ENCODE measurements around the gene ILF3.

The ILF3 gene

DNA sequence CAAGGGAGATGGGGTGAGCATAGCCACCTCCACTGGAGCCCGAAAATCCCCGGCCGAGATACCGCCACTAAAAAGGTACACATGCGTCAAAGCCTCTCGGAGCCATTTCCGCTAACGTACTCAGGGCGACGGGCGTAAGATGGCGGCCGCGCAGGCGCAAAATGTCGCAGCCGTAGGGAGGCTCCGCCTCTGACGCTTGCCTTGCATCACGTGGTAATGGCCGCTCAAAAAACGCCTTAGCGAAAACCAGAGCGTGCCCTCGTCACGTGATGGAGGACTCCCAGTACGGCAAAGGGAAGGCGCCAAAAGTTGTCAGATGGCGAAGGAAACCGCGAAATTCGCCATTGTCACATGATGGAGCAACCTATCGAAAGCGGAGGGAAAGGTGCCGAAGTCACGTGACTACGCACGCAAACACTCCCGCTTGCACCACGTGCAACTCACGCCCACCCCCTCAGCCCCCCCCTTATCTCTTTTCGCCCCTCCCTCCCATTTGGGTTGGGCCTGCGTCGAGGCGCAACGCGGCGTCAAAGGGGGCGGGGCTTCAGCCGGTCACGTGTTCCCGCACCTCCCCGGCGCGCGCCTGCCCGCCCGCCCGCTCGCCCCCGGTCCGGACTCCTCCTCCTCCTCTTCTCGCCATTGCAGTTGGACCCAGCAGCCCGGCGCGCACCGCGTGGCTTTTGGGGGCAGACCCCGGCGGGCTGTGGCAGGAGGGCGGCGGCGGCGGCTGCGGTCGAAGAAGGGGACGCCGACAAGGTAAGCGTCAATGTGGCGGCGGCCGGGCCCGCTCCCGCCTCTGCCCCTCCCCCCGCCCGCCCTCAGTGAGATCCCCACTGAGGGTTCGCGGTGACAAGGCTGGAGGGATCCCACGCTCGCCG, at the start of gene ILF3:
TSS of gene ILF3 (plus strand) at position 615 of the 878 bp plus-strand sequence. CDS start 16,260 bp downstream, outside the sequence.
- peak; percentile 100 for DNase-seq

DNA sequence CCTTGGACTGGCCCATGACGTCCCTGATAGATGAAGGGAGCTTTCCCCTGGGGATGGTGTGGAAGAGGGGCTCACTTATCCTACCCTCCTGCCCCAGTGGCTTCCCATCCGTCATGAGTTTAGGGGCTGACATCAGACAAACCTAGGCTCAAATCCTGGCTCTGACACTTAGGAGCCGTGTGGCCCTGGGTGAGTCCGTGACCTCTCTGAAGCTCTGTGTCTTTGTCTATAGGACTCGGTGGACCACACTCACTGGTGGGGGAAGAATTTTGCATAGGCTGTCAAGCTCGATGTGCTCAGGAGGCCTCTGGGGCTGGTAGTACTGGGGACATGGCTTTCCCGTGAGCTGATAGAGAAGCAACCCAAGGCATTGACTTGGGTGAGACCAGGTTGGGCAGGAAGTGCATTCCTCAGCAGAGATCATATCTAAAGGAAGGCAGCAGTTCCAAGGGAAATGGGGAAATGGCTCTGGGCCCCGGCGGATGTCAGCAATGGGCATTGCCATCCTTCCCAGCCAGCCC, 49.6 kb upstream of the ILF3 start:
- DNase-seq, result no peak

DNA sequence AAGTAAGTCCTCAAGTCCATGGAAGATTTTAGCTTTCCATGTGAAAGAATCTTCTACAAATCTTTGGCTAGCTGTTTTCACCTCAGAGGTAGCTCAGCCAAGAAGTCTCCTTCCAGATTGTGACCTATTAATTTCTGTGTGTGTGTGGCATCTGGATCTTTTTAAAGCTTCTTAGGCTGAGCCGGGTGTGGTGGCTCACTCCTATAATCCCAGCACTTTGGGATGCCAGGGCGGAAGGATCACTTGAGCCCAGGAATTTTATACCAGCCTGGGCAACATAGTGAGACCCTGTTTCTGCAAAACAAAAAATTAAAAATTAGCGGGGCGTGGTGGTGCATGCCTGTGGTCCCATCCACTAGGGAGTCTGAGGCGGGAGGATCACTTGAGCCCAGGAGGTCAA, 42.2 kb upstream of the ILF3 start:
- DNase-seq, result no peak

DNA sequence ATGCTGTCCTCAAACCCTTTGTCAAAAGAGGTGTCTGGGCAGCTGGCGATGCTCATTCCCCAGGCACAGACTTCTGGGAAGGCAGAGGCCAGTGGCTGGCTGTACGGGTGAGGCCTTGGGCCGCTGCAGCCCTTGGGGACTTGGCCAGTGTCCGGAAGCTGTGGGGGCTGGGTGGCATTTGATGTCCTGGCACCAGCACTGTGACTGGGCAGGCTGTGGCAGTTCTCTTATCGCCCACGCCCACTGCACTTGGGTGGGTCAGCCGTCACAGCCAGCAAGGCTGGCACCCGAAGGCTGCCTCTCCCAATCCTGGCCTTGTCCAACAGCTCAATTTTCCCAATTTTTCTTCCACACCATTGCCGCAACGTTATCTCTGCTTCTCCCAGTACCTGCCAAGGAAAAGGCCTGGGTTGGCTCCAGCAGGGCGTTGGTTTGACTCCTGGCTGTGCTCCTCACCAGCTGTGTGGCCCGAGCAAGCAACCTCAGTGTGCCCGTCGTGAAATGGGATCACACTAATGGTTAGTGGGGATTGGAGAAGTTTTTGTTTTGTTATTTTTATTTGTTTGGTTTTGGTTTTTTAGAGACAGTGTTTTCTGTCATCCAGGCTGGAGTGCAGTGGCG, 41.5 kb upstream of the ILF3 start:
- no peak for DNase-seq

DNA sequence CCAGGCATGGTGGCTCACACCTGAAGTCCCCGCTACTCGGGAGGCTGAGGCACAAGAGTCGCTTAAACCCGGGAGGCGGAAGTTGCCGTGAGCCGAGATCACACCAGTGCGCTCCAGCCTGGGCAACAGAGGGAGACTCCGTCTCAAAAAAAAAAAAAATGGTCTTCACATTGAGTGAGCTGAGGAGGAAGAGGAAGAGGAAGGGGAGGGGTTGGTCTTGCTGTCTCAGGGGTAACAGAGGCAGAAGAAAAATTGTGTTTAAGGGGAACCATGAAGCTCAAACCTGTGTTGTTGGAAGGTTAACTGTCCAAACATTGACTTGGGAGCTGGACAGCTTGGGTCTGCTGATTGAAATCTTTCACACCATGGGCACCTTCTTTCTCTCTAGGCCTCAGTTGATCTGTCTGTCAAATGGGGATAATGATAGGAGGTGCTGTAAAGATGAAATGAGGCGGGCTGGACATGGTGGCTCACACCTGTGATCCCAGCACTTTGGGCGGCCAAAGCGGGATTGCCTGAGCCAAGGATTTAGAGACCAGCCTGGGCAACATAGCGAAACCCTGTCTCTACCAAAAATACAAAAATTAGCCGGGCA, 38.6 kb upstream of the ILF3 start:
- no peak for DNase-seq

DNA sequence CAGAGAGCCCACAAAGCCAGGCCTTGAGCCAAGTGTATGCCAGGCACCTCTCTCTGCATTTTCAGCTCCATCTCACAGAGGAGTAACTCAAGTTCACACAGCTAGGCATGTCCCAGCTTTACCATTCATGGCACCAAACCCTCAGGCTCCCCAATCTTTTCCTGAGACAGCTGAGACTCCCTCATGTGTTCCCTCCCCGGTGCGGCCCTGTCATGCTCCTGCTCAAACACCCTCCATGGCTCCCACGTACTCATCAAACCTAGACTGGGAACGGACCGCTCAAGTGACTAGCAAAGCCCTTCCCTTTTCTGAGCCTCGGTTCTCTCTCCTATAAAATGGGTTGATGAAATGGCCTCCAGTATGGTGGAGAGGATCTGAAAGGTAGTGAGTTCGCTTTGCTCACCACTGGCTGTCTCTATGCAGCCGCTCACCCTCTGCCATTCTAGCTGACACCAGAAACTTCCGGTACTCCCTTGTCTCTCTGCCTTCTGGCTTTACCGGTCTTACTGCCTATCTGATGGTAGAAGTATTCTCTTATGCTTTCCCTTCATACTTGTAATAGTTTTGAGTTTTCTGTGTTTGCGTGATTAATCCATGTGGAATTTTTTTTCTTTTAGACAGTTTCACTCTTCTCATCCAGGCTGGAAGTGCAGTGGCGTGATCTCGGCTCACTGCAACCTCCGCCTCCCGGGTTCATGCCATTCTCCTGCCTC, 36.6 kb upstream of the ILF3 start:
- DNase-seq, result no peak

DNA sequence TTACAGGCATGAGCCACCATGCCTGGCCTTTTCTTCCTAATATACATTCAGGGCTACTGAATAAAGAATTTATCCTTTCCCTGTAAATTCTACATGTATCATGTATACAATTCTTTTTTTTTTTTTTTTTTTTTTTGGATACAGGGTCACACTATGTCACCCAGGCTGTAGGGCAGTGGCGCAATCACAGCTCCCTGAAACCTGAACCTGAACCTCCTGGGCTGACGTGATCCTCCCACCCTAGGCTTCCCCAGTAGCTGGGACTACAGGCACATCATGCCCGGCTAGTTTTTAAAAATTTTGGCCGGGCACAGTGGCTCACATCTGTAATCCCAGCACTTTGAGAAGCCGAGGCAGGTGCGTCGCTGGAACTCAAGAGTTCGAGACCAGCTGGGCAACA, 35.3 kb upstream of the ILF3 start:
- DNase-seq, result no peak

DNA sequence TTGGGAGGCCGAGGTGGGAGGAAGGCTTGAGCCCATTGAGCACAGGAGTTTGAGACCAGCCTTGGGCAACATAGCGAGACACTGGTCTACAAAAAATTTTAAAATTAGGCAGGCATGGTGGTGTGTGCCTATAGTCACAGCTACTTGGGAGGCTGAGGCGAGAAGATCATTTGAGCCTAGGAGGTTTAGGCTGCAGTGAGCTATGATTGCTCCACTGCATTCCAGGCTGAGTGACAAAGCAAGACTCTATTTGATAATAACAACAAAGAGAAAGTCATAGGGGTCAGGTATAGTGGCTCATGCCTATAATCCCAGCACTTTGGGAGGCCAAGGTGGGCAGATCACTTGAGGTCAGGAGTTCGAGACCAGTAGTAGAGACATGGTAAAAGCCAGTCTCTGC, 33.4 kb upstream of the ILF3 start:
- no peak for DNase-seq

DNA sequence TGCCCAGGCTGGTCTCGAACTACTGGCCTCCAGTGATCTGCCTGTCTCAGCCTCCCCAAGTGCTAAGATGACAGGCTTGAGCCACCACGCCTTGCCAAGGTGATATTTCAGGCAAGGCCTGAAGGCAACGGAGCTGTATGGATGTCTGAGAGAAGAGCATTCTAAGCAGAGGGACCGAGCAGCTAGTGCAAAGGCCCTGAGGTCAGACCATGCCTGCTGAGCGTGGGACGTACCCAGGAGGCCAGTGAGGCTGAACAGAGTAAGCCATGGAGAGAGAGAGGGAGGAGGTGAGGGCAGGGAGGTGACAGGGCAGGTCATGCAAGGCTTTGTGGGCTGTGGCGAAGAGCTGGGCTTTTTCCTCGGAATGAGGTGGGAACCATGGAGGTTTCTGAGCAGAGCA, 32.2 kb upstream of the ILF3 start:
- no peak for DNase-seq

DNA sequence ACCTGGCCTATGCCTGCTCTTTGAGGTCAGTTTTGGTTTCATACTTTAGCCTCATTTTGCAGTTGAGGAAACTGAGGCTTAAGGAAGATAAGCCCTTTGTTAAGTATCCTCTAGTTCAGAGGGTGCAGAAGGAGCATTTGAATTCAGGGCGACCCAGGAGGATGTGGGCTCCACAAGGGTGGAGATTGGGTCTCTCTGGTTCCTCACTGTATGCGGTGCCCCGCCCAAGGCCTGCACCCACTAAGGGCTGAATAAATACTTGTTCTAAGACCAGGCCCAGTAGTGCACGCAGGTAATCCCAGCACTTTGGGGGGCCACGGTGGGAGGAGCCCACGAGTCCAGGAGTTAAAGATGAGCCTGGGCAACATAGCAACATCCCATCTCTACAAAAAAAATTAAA, 29.6 kb upstream of the ILF3 start:
- no peak for DNase-seq

DNA sequence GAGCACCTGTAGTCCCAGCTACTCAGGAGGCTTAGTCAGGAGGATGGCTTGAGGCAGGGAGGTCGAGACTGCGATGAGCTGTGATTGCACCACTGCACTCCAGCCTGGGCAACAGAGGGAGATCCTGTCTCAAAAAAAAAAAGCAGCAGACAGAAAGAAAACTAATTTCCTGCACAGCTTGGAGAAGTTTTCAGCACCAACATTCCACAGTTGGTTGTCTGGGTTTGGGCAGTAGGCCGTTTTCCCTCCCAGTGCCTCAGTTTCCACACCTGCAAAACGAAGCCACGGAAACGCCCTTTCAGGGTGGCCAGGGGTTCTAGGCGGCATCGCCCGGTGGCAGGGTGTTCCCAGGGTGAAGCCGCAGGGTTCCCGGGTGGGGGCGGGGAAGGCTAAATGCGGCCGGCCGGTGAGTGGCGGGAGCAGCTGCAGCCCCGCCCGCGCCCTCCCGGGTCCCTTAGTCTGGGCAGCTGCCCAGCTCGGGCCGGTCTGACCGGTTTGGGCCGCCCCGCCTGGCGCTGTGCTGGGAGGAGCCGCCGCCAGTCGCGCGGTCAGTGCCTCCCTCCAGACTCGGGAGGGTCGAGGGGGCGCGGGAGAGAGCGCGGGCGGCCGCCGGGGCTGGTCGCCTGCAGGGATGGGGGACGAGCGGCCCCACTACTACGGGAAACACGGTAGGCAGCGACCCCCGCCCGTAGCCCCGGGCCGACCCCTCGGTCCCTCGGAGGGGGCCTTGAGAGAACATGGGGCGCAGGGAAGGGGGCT, 29.0 kb upstream of the ILF3 start, which contains the start of gene SLC44A2:
TSS of gene SLC44A2 (plus strand) at position 551 of the 759 bp plus-strand sequence. CDS start at position 632, 81 bp downstream.
- no peak for DNase-seq

DNA sequence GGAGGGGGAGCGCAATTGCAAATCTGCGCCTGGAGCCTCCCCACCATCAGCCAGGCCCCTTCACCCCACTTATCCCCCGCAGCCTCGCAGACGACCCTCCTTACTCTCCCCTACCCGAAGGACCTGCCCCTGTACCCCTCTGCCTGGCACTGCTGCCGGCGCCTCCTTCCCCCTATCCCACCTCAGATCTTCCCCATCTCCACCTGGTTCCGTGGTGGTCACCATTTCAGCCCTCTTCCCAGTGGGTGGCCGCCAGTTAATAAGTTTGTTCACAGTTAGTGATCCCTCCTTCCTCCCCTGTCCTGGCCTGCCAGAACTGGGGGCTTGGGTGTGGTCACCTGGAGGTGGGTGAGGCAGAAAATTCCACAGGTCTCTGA, 28.4 kb upstream of the ILF3 start:
- DNase-seq, result no peak

DNA sequence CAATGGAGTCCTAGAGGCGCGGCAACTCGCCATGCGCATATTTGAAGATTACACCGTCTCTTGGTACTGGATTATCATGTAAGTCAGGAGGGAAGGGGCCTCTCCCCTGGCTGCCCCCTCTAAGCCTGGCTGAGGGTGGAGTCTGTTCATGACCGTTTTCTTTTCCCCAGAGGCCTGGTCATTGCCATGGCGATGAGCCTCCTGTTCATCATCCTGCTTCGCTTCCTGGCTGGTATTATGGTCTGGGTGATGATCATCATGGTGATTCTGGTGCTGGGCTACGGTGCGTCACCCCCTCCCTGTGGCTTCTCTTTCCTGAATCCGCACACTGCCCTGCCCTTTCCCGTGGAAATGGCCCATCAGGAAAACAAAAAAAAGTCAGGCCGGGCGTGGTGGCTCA, 22.3 kb upstream of the ILF3 start:
- no peak for DNase-seq

DNA sequence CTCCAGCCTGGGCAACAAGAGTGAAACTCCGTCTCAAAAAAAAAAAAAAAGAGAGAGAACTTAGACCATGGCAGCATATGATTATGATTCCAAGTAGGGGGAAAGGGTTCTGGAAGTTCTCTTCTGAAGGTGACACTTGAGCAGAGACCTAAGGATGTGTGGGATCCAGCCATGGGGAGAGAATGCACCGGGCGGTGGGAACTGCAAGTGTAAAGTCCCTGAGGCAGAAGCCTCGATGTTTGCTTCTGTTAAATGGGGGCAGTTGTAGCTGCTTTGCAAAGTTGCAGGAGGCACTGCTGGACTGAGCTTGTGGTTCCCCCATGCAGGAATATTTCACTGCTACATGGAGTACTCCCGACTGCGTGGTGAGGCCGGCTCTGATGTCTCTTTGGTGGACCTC, 19.7 kb upstream of the ILF3 start:
- DNase-seq, result no peak

DNA sequence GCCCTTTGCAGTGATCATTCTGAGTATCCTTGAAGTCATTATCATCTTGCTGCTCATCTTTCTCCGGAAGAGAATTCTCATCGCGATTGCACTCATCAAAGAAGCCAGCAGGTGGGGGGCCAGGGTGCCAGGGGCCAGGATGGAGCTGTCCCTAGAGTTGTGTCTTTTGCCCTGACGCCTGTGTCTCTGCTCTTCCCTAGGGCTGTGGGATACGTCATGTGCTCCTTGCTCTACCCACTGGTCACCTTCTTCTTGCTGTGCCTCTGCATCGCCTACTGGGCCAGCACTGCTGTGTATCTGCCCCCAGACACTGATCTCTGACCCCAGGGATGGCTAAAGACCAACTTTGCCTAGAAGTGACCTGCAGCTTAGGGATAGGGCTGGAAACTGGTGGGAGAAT, 19.2 kb upstream of the ILF3 start:
- DNase-seq, result no peak

DNA sequence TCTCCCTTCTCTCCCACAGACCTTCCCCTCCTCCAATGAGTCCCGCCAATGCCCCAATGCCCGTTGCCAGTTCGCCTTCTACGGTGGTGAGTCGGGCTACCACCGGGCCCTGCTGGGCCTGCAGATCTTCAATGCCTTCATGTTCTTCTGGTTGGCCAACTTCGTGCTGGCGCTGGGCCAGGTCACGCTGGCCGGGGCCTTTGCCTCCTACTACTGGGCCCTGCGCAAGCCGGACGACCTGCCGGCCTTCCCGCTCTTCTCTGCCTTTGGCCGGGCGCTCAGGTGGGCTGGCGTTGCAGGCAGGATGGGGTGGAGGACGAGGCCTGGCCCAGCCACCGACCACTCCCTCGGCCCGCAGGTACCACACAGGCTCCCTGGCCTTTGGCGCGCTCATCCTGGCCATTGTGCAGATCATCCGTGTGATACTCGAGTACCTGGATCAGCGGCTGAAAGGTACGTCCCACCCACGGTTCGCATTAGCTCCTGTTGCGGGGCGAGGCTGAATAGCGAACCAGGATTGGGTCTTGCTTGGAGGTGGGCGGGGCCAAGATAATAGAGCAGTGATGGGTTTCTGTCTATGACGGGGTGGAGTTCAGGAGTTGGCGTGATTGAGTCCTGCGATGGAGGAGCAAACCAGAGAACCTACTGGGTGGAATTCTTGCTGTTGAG, 17.7 kb upstream of the ILF3 start:
- no peak for DNase-seq

DNA sequence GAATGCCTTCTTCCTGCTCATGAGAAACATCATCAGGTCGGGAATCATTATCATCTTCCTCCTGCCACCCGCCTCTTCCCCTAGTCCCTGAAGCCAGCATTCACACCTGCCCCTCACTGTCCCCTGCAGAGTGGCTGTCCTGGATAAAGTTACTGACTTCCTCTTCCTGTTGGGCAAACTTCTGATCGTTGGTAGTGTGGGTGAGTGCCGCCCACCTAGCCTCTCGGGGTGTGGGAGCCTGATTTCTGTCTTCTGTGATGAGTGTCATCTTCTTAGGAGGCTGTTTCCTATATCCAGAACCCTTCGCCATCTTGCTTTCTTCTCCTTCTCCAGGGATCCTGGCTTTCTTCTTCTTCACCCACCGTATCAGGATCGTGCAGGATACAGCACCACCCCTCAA, 16.3 kb upstream of the ILF3 start:
- no peak for DNase-seq

DNA sequence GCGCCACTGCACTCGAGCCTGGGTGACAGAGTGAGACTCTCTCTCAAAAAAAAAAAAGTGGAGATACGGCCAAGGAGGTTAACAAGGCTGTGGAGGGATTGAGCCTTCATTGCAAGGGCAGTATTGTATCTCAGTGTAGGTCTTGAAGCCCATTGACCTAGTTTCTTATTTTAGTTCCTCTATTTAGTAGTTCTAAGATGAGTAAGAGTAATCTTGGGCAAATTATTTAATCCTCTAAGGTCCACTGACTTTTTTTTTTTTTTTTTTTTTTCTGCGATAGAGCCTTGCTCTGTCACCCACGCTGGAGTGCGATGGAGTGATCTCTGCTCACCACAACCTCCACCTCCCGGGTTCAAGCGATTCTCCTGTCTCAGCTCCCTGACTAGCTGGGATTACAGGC, 14.3 kb upstream of the ILF3 start:
- DNase-seq, result no peak

DNA sequence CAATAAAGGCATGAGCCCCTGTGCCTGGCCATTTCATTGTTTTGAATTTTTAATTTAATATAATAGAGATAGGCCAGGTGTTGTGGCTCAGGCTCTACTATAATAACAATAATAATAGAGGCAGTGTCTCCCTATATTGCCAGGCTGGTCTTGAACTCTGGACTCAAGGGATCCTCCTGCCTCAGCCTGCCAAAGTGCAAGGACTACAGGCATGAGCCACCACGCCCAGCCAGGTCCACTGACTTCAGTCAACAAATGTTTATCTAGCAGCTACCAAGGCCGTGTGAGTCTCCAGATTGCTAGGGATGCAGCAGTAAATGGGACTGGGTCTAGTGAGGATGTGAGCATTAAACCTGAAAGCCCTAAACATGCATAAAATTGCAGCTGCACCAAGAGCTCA, 13.8 kb upstream of the ILF3 start:
- no peak for DNase-seq

DNA sequence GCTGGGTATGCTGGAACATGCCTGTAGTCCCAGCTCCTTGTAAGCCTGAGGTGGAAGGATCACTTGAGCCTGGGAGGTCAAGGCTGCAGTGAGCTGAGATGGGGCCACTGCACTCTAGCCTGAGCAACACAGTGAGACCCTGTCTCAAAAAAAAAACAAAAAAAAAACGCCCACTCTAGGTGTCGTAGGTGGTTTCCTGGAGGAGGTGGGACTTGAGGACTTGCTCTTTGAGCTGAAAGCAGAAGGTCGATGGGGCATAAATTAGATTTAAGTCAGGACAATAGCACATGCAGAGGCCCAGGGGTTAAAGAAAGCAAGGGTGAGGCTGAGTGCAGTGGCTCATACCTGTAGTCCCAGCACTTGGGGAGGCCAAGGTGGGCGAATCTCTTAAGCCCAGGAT, 12.9 kb upstream of the ILF3 start:
- DNase-seq, result no peak

DNA sequence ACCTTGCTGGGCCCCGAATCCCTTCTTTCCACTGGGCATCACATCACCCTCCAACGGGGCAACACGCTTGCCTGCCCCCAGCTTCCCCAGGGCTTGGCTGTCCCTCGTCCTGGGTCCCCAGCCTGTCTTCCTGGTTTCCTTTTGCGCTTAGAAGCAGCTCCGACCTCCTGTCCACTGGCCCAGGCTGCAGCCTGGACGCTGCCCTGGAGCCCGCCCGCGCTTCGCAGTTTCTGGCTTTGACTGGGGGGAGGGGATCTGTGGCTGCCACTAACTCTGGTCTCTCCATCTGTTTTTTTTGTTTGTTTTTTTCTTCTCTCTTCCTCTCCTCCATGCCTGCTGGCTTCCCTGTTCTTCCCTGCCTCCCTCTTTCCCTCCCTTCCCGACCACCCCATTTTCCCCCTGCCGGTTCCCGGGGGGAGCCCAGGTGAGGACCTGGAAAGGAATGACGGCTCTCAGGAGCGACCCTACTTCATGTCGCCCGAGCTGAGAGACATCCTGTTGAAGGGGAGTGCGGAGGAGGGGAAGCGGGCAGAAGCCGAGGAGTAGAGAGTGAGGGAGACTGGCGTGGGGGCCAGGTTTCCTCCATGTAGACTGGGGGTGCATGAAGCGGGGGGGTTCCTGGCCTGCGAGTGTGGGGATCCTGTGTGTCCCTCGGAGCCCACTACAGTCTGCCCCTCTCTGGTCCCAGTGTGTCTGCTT, 11.5 kb upstream of the ILF3 start:
- DNase-seq, result no peak
